ENCODE measurements around the gene TCIRG1. TPM values are rescaled to one million over a fixed set of nuclear protein-coding genes. Genes with fewer than 3 reads are reported as not detected.
"Not testable (repeated sequence)": the region's sequence is repeated elsewhere in the genome, so short reads cannot be mapped to it uniquely, and the experiment has no call there.

TCIRG1 gene
- total RNA-seq, 2 experiments from 2014 or later = 137 to 141 TPM

- CTCF ChIA-PET = no interaction called here
- Mint-ChIP-seq H3K4me1 (ENCODE audit: low read depth) (no peaks in the 10 kb centered on the region), H3K36me3 (ENCODE audit: low read depth) (no peaks in the 10 kb centered on the region), H3K27me3 (ENCODE audit: low read depth) (no peaks in the 10 kb centered on the region), H3K9me3 (no peaks in the 10 kb centered on the region), H3K27ac (no peak overlapping the region), H3K4me3 (no peak overlapping the region)
- DNase-seq = no peak
- intact Hi-C loops (cut with micrococcal nuclease) = no loop called here
Observed at GRCh38 chr11:68080860-68081259, 42.0 kb downstream of the TCIRG1 start.

- Mint-ChIP-seq H3K27ac (no peak overlapping the region), H3K9me3 (no peaks in the 10 kb centered on the region), H3K27me3 (ENCODE audit: low read depth) (no peaks in the 10 kb centered on the region), H3K4me3 (no peak overlapping the region), H3K4me1 (ENCODE audit: low read depth) (no peaks in the 10 kb centered on the region), H3K36me3 (ENCODE audit: low read depth) (no peaks in the 10 kb centered on the region)
- no peak for DNase-seq
- CTCF ChIA-PET = interaction anchor here (0.6 kb wide), 1 partner anchor 120 kb away, joined by 3 read pairs; no protein-coding TSS in a partner anchor
- intact Hi-C loops (cut with micrococcal nuclease) = no loop called here
Observed at GRCh38 chr11:68081691-68082090, 42.9 kb downstream of the TCIRG1 start.

GRCh38 chr11:68082481-68082880 is 43.7 kb downstream of the TCIRG1 start:
- H3K4me3 Mint-ChIP-seq = no peak overlapping the region
- CTCF ChIA-PET = interaction anchor here (0.6 kb wide), 1 partner anchor 76 kb away, joined by 3 read pairs; no protein-coding TSS in a partner anchor
- no peaks in the 10 kb centered on the region for H3K36me3 Mint-ChIP-seq (ENCODE audit: low read depth)
- DNase-seq = no peak
- intact Hi-C loops (cut with micrococcal nuclease) = no loop called here
- H3K4me1 Mint-ChIP-seq (ENCODE audit: low read depth) = no peaks in the 10 kb centered on the region
- H3K27ac Mint-ChIP-seq = no peak overlapping the region
- no peaks in the 10 kb centered on the region for H3K27me3 Mint-ChIP-seq (ENCODE audit: low read depth)
- no peaks in the 10 kb centered on the region for H3K9me3 Mint-ChIP-seq

- no peaks in the 10 kb centered on the region for H3K9me3 Mint-ChIP-seq
- no peaks in the 10 kb centered on the region for H3K36me3 Mint-ChIP-seq (ENCODE audit: low read depth)
- no peak overlapping the region for H3K4me3 Mint-ChIP-seq
- no peak for DNase-seq
- CTCF ChIA-PET = no interaction called here
- H3K27me3 Mint-ChIP-seq (ENCODE audit: low read depth) = no peaks in the 10 kb centered on the region
- H3K27ac Mint-ChIP-seq = no peak overlapping the region
- intact Hi-C loops (cut with micrococcal nuclease) = no loop called here
- no peaks in the 10 kb centered on the region for H3K4me1 Mint-ChIP-seq (ENCODE audit: low read depth)
Observed at GRCh38 chr11:68083517-68083916, 44.7 kb downstream of the TCIRG1 start.

- H3K27ac Mint-ChIP-seq = no peak overlapping the region
- no peaks in the 10 kb centered on the region for H3K4me1 Mint-ChIP-seq (ENCODE audit: low read depth)
- peaks cover 1% of the 10 kb centered on the region for H3K36me3 Mint-ChIP-seq (ENCODE audit: low read depth)
- intact Hi-C loops (cut with micrococcal nuclease) = no loop called here
- H3K4me3 Mint-ChIP-seq = no peak overlapping the region
- DNase-seq = no peak
- CTCF ChIA-PET = interaction anchor here (1.5 kb wide), 1 partner anchor 28 kb away, joined by 3 read pairs; no protein-coding TSS in a partner anchor
- no peaks in the 10 kb centered on the region for H3K9me3 Mint-ChIP-seq
- no peaks in the 10 kb centered on the region for H3K27me3 Mint-ChIP-seq (ENCODE audit: low read depth)
Observed at GRCh38 chr11:68089679-68090078, 50.9 kb downstream of the TCIRG1 start.

GRCh38 chr11:68090287-68090686 is 51.5 kb downstream of the TCIRG1 start:
- Mint-ChIP-seq H3K27me3 (ENCODE audit: low read depth) (no peaks in the 10 kb centered on the region), H3K36me3 (ENCODE audit: low read depth) (peaks cover 1% of the 10 kb centered on the region), H3K9me3 (no peaks in the 10 kb centered on the region), H3K4me3 (no peak overlapping the region), H3K27ac (no peak overlapping the region), H3K4me1 (ENCODE audit: low read depth) (no peaks in the 10 kb centered on the region)
- CTCF ChIA-PET = interaction anchor here (1.5 kb wide), 1 partner anchor 27 kb away, joined by 3 read pairs; no protein-coding TSS in a partner anchor
- no peak for DNase-seq
- intact Hi-C loops (cut with micrococcal nuclease) = no loop called here

- H3K4me3 Mint-ChIP-seq = no peak overlapping the region
- H3K4me1 Mint-ChIP-seq (ENCODE audit: low read depth) = no peaks in the 10 kb centered on the region
- intact Hi-C loops (cut with micrococcal nuclease) = no loop called here
- H3K27ac Mint-ChIP-seq = no peak overlapping the region
- H3K27me3 Mint-ChIP-seq (ENCODE audit: low read depth) = no peaks in the 10 kb centered on the region
- CTCF ChIA-PET = no interaction called here
- no peak for DNase-seq
- H3K36me3 Mint-ChIP-seq (ENCODE audit: low read depth) = peaks cover 1% of the 10 kb centered on the region
- no peaks in the 10 kb centered on the region for H3K9me3 Mint-ChIP-seq
Observed at GRCh38 chr11:68090706-68091105, 51.9 kb downstream of the TCIRG1 start.

DNA sequence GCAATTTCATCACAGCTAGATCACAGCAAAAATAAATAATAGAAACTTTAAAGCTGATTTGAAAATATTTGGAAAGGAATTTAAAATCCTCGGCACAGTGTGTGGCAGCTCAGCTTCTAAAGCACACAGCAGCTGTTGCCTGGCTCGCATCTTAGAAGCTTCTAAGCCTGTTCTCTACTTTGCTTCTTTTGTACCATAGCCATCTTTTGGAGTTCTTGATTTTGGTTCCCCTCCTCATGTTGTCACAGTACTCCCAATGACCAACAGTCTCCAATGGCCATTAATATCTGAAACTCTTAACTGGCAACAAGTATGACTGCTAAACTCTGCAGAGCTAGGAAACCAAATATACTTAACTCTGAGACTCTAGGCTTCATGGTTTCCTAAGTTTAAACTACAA is 53.6 kb downstream of the TCIRG1 start:
- Mint-ChIP-seq H3K9me3 (no peaks in the 10 kb centered on the region), H3K27ac (no peak overlapping the region), H3K27me3 (ENCODE audit: low read depth) (no peaks in the 10 kb centered on the region), H3K4me1 (ENCODE audit: low read depth) (no peaks in the 10 kb centered on the region), H3K4me3 (no peak overlapping the region), H3K36me3 (ENCODE audit: low read depth) (peaks cover 1% of the 10 kb centered on the region)
- CTCF ChIA-PET = no interaction called here
- DNase-seq = no peak
- intact Hi-C loops (cut with micrococcal nuclease) = no loop called here

- H3K27ac Mint-ChIP-seq; DNase-seq; H3K9me3 Mint-ChIP-seq; intact Hi-C loops (cut with micrococcal nuclease); CTCF ChIA-PET; H3K4me3 Mint-ChIP-seq; H3K4me1 Mint-ChIP-seq (ENCODE audit: low read depth); H3K27me3 Mint-ChIP-seq (ENCODE audit: low read depth); H3K36me3 Mint-ChIP-seq (ENCODE audit: low read depth): not testable (repeated sequence)
Observed at GRCh38 chr11:68092946-68093345, 54.1 kb downstream of the TCIRG1 start.

- Mint-ChIP-seq H3K4me3 (no peak overlapping the region), H3K9me3 (no peaks in the 10 kb centered on the region), H3K4me1 (ENCODE audit: low read depth) (no peaks in the 10 kb centered on the region), H3K27me3 (ENCODE audit: low read depth) (no peaks in the 10 kb centered on the region), H3K36me3 (ENCODE audit: low read depth) (peaks cover 1% of the 10 kb centered on the region), H3K27ac (no peak overlapping the region)
- intact Hi-C loops (cut with micrococcal nuclease) = no loop called here
- CTCF ChIA-PET = no interaction called here
- DNase-seq = no peak
Observed at GRCh38 chr11:68093565-68093964, 54.7 kb downstream of the TCIRG1 start.

DNA sequence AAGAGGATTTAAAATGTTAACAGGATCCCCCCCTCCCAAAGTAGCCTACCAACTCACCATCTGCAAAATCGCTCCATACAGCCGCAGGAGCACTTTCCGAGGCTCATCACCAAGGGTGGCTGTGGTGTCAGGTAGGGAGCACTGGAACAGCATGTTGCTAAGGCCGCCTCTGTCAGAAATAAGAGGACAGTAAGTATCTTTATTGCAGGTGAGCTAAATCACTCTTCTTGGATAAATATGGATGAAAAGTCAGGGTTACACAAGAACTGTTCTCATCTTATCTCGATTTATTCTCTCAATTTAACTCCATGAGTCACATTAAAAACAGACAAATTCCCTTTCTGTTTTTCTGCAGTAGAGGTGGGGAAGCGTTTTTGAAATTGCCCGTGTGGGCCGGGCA is 58.1 kb downstream of the TCIRG1 start:
- no peak overlapping the region for H3K27ac Mint-ChIP-seq
- intact Hi-C loops (cut with micrococcal nuclease) = no loop called here
- H3K4me1 Mint-ChIP-seq (ENCODE audit: low read depth) = peaks cover 17% of the 10 kb centered on the region
- H3K36me3 Mint-ChIP-seq (ENCODE audit: low read depth) = peaks cover 1% of the 10 kb centered on the region
- DNase-seq = no peak
- H3K27me3 Mint-ChIP-seq (ENCODE audit: low read depth) = no peaks in the 10 kb centered on the region
- CTCF ChIA-PET = no interaction called here
- H3K9me3 Mint-ChIP-seq = no peaks in the 10 kb centered on the region
- no peak overlapping the region for H3K4me3 Mint-ChIP-seq

DNA sequence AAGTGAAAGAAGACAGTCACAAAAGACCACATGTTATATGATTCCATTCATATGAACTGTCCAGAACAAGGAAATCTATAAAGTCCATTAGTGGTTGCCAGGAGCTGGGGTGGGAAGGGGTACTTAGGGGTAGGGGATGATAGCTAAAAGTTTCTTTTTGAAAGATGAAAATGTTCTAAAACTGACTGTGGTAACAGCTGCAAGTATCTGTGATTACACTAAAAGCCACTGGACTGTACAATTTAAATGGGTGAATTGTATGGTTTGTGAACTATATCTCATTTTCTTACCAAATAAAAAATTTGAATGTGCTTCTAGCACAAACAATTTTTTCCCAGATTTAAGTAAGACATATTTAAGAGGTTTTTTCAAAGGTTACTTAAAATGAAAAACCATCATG is 60.2 kb downstream of the TCIRG1 start:
- Mint-ChIP-seq H3K4me1 (ENCODE audit: low read depth) (peaks cover 17% of the 10 kb centered on the region), H3K4me3 (no peak overlapping the region), H3K9me3 (no peaks in the 10 kb centered on the region), H3K27me3 (ENCODE audit: low read depth) (no peaks in the 10 kb centered on the region), H3K36me3 (ENCODE audit: low read depth) (peaks cover 3% of the 10 kb centered on the region), H3K27ac (no peak overlapping the region)
- CTCF ChIA-PET = no interaction called here
- no peak for DNase-seq
- intact Hi-C loops (cut with micrococcal nuclease) = no loop called here

DNA sequence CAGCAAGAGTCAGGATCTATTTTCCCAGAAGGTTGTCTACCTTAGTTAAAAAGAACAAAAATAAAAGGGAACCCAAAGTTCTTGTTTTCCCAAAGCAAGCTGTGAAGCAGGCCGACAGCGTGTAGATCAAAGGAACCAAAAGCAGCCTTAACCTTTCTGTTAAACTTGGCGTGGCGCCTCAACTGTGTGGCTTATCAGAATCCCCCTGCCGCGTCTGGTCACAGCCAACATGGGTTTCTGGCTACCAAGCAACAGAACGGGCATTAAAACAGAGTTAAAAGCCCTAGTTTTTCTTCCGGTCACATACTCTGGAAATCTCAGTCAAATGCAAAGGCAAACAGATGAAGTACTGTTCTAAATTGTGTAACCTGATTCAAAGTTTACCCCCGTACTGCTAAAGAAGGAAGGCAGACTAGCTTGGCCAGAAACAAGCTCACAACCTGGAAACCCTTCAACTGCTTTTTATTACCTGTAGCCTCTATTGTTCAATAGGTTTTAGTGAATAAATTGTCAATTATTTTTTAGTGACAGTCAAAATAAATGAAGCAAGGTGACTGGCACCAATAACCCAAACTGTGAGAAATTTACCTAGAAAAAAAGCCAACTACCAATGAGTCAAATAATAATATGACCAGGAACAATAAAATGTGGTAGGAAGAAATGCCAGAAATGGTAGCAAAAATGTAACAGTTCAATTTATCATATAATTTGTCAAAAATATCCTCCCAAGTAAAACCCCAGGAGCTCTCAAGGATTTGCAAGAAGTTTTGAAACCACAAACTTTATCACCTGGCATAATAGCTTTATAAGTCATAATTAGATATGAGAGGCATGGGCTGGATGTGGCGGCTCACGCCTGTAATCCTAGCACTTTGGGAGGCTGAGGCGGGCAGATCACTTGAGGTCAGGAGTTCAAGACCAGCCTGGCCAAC is 60.9 kb downstream of the TCIRG1 start:
- CTCF ChIA-PET = interaction anchor here (0.7 kb wide), 1 partner anchor 58 kb away, joined by 3 read pairs; no protein-coding TSS in a partner anchor
- H3K27ac Mint-ChIP-seq = no peak overlapping the region

More for the DNA sequence above, 60.9 kb downstream of the TCIRG1 start:
- peak; percentile 74 for DNase-seq
- Mint-ChIP-seq H3K4me3 (peak overlapping the region; percentile 52), H3K27me3 (ENCODE audit: low read depth) (no peaks in the 10 kb centered on the region), H3K4me1 (ENCODE audit: low read depth) (peaks cover 17% of the 10 kb centered on the region), H3K9me3 (no peaks in the 10 kb centered on the region), H3K36me3 (ENCODE audit: low read depth) (peaks cover 2% of the 10 kb centered on the region)
- intact Hi-C loops (cut with micrococcal nuclease) = loop anchor here (1.0 kb wide), 1 partner anchor 43 kb away; no protein-coding TSS in a partner anchor

Data from activated naive CD4-positive, alpha-beta T cell treated with anti-CD3 and anti-CD28 coated beads for 36 hours (primary cell).